Breast epithelium (tissue), 3 donors: Measurements from ENCODE around the gene ASIC4.

ENCODE experiments used
- POLR2A ChIP-seq: fragments of 450-650 bp; IDR thresholded peaks from one replicate; pipeline ENCODE4 v1.6.1; 2016; ENCODE audit warnings: antibody characterized with exemption, mild to moderate bottlenecking, moderate library complexity
- POLR2AphosphoS5 ChIP-seq, 3 donors: sonication (generic); formaldehyde crosslinking; IDR thresholded peaks; one replicate each; pipeline ENCODE4 v1.6.1; 2017; ENCODE audit warnings: antibody characterized with exemption in 3 of 3
- TF ChIP-seq, protein P1 (sequence below), 3 donors: fragments of 450-650 bp; IDR thresholded peaks; one replicate each; pipeline ENCODE4 v1.5.1; 2016 to 2017; ENCODE audit warnings: antibody characterized with exemption in 3 of 3, mild to moderate bottlenecking in 3 of 3, moderate library complexity in 3 of 3

DNA sequence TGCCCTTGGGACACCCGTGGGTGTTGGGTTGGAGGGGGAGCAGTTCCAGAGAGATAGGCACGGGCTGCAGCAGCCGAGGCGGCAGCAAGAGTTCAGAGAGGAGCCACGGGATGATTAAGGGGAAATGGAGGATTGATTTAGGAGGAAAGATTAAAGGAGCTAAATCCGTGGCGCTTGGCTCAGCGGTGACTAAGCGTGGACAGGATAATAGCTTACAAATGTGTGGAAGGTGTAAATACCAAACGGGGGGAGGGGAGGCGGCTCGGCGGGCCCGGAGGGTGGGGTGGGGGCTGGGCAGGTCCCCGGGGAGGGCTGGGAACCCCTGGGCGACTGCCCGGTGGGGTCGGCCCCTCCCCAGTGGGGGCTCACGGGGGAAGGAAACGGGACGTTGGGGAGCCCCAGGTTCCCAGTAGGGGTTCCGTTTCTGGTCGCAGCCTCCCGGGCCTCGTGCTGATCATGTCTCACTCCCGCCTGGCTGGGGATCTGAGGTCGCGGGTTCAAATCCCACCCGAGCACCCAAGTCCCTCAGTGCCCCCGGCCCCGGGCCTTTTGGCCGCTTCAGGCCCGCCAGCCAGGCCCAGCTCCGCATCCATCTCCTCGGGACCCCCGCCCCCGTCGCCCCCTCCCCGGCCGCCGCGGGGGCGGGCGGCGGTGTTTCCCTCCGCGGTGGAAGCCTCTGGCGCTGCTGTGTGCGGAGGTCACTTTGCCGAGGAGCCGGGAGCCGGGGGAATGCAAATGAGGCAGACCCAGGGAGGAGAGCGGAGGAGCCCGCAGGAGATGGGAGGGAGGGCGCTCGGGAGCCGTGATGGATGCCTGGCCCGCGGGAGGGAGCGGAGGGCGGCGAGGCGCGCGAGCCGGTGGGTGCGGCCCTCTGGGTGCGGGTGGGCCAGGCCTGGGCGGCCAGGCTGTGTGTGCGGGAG is 8.1 kb downstream of the ASIC4 start:
- TF ChIP-seq, protein P1, sequence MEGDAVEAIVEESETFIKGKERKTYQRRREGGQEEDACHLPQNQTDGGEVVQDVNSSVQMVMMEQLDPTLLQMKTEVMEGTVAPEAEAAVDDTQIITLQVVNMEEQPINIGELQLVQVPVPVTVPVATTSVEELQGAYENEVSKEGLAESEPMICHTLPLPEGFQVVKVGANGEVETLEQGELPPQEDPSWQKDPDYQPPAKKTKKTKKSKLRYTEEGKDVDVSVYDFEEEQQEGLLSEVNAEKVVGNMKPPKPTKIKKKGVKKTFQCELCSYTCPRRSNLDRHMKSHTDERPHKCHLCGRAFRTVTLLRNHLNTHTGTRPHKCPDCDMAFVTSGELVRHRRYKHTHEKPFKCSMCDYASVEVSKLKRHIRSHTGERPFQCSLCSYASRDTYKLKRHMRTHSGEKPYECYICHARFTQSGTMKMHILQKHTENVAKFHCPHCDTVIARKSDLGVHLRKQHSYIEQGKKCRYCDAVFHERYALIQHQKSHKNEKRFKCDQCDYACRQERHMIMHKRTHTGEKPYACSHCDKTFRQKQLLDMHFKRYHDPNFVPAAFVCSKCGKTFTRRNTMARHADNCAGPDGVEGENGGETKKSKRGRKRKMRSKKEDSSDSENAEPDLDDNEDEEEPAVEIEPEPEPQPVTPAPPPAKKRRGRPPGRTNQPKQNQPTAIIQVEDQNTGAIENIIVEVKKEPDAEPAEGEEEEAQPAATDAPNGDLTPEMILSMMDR (IDR thresholded peaks at IDR 0.05): no peak
- TF ChIP-seq POLR2A: no peak
- TF ChIP-seq POLR2AphosphoS5 (IDR thresholded peaks at IDR 0.05): no peak
